SK-N-MC (cell line): ENCODE measurements around the gene ITIH6.
"Not testable (repeated sequence)": the region's sequence is repeated elsewhere in the genome, so short reads cannot be mapped to it uniquely, and the experiment has no call there.

Source experiments
- EZH2 ChIP-seq: fragments of 200-600 bp; sonication (generic); IDR thresholded peaks from one replicate; pipeline ENCODE4 v1.6.1; 2017; ENCODE audit warnings: antibody characterized with exemption
- POLR2AphosphoS5 ChIP-seq: IDR thresholded peaks from 2 replicates; pipeline ENCODE4 v1.6.1; 2012; ENCODE audit warnings: mild to moderate bottlenecking, low read depth, low read length, borderline replicate concordance

DNA sequence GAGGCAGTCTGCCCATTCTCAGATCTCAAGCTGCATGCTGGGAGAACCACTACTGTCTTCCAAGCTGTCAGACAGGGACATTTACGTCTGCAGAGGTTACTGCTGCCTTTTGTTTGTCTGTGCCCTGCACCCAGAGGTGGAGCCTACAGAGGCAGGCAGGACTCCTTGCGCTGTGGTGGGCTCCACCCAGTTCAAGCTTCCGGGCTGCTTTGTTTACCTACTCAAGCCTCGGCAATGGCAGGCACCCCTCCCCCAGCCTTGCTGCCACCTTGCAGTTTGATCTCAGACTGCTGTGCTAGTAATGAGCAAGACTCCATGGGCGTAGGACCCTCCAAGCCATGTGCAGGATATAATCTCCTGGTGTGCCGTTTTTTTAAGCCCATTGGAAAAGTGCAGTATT lies 59.5 kb downstream of the ITIH6 start:
- not testable (repeated sequence) for TF ChIP-seq POLR2AphosphoS5, EZH2
